K562 (cell line): ENCODE measurements around the gene HMCN1.

Experiments used
- ATF3 ChIP-seq, 2 experiments: fragments of 450-650 bp in 1 of 2; sonication (generic) in 1 of 2; formaldehyde crosslinking in 1 of 2; IDR thresholded peaks in 1 of 2; conservative IDR thresholded peaks in 1 of 2; 2 replicates each; pipeline versions ENCODE4 v1.6.1 to v1.8.1; 2016 to 2023; ENCODE audit warnings: mild to moderate bottlenecking in 2 of 2, moderate library complexity in 2 of 2, inconsistent platforms in 1 of 2, missing genetic modification reagents in 1 of 2
- CTCF ChIP-seq, 3 experiments: IDR thresholded peaks in 2 of 3; conservative IDR thresholded peaks in 1 of 3; 2 replicates each; pipeline ENCODE4 v1.5.1; 2011 to 2012; ENCODE audit warnings: low read length in 3 of 3, mild to moderate bottlenecking in 3 of 3, control low read depth in 2 of 3, improper control_type of control experiment in 1 of 3, inconsistent platforms in 1 of 3, low read depth in 1 of 3, mixed read lengths in 1 of 3, moderate library complexity in 1 of 3; ENCODE audit not compliant: insufficient read depth in 2 of 3
- ELF4 ChIP-seq: fragments of 450-650 bp; formaldehyde crosslinking; IDR thresholded peaks from 2 replicates; pipeline ENCODE4 v1.4.0; 2022; ENCODE audit warnings: missing genetic modification characterization
- EZH2 ChIP-seq: IDR thresholded peaks from 2 replicates; pipeline ENCODE4 v1.6.1; 2012; ENCODE audit warnings: low read depth, mild to moderate bottlenecking, inconsistent platforms, low read length, borderline replicate concordance
- HINFP ChIP-seq: fragments of 450-650 bp; conservative IDR thresholded peaks from 2 replicates; pipeline ENCODE4 v1.6.1; 2016; ENCODE audit warnings: missing genetic modification characterization, low read depth, mild to moderate bottlenecking, control low read depth, missing compliant biosample characterization
- PKNOX1 ChIP-seq: fragments of 450-650 bp; IDR thresholded peaks from 2 replicates; pipeline ENCODE4 v1.6.1; 2016
- POLR2A ChIP-seq: fragments of 450-650 bp; conservative IDR thresholded peaks from 2 replicates; pipeline ENCODE4 v1.6.1; 2016
- PYGO2 ChIP-seq: fragments of 450-650 bp; IDR thresholded peaks from 2 replicates; pipeline ENCODE4 v1.6.1; 2016; ENCODE audit warnings: mild to moderate bottlenecking, missing genetic modification characterization, moderate library complexity, missing compliant biosample characterization
- RBFOX2 ChIP-seq: fragments of 200-400 bp; formaldehyde crosslinking; IDR thresholded peaks from 2 replicates; pipeline ENCODE4 v1.6.1; 2017; ENCODE audit warnings: low read depth, mild to moderate bottlenecking, low read length, moderate library complexity
- SNAPC5 ChIP-seq: fragments of 250-450 bp; sonication (Bioruptor Pico); IDR thresholded peaks from 2 replicates; pipeline ENCODE4 v1.8.0; 2021; ENCODE audit warnings: moderate library complexity, mild to moderate bottlenecking, inconsistent platforms
- ZBTB1 ChIP-seq: sonication (generic); formaldehyde crosslinking; IDR thresholded peaks from 2 replicates; pipeline ENCODE4 v1.8.1; 2023; ENCODE audit warnings: missing genetic modification reagents, low read depth, mild to moderate bottlenecking, borderline replicate concordance
- ZNF124 ChIP-seq: sonication (generic); formaldehyde crosslinking; IDR thresholded peaks from 2 replicates; pipeline ENCODE4 v1.8.1; 2022; ENCODE audit warnings: missing genetic modification reagents

- TF ChIP-seq SNAPC5 (CRISPR knock-in tag), result no peak
- TF ChIP-seq EZH2, result no peak
- TF ChIP-seq CTCF (IDR thresholded peaks at IDR 0.05 in 2 of 3, conservative IDR thresholded peaks at IDR 0.05 in 1 of 3; ENCODE audit: insufficient read depth in 2 of 3, low read depth in 1 of 3, low read length in 3 of 3), result no peak
- no peak for TF ChIP-seq ELF4
- TF ChIP-seq POLR2A, result no peak
- no peak for TF ChIP-seq PKNOX1
- no peak for TF ChIP-seq ATF3 (IDR thresholded peaks at IDR 0.05)
- no peak for TF ChIP-seq ATF3 (CRISPR knock-in tag; conservative IDR thresholded peaks at IDR 0.05)
- TF ChIP-seq ZBTB1, result no peak
- no peak for TF ChIP-seq HINFP (tag)
- no peak for TF ChIP-seq PYGO2 (tag)
- no peak for TF ChIP-seq RBFOX2
- TF ChIP-seq ZNF124 (CRISPR knock-in tag), result no peak
These were observed 122.3 kb downstream of the HMCN1 start for GRCh38 chr1:185856482-185856881.
